TTC549 (cell line): ENCODE data around the gene ATP6V1F.

Experiments
- FAIRE-seq: peaks from 2 replicates; lab custom pipeline; 2012; peaks lifted over from hg19 to GRCh38; lab: Jason Lieb, UNC

Gene ATP6V1F

GRCh38 chr7:128869138-128869943 lies 6.7 kb downstream of the ATP6V1F start:
- no peak for FAIRE-seq

- no peak for FAIRE-seq
Measured at GRCh38 chr7:128869944-128870285, 7.3 kb downstream of the ATP6V1F start.

- FAIRE-seq: no peak
Measured at GRCh38 chr7:128871050-128871449, 8.4 kb downstream of the ATP6V1F start.

- no peak for FAIRE-seq
Measured at GRCh38 chr7:128872394-128872824, 9.8 kb downstream of the ATP6V1F start.

GRCh38 chr7:128873234-128873633 lies 10.6 kb downstream of the ATP6V1F start:
- FAIRE-seq: no peak

GRCh38 chr7:128874140-128875031 lies 11.7 kb downstream of the ATP6V1F start:
- no peak for FAIRE-seq

GRCh38 chr7:128875523-128875948 lies 12.9 kb downstream of the ATP6V1F start:
- no peak for FAIRE-seq

- no peak for FAIRE-seq
Measured at GRCh38 chr7:128876127-128876526, 13.5 kb downstream of the ATP6V1F start.

GRCh38 chr7:128876586-128876977 lies 13.9 kb downstream of the ATP6V1F start:
- no peak for FAIRE-seq

- no peak for FAIRE-seq
Measured at GRCh38 chr7:128876978-128877755, 14.5 kb downstream of the ATP6V1F start.

- no peak for FAIRE-seq
Measured at GRCh38 chr7:128877756-128878120, 15.1 kb downstream of the ATP6V1F start.

GRCh38 chr7:128878226-128879105 lies 15.8 kb downstream of the ATP6V1F start:
- FAIRE-seq: no peak

GRCh38 chr7:128879461-128879938 lies 16.8 kb downstream of the ATP6V1F start:
- no peak for FAIRE-seq

- no peak for FAIRE-seq
Measured at GRCh38 chr7:128879939-128880746, 17.5 kb downstream of the ATP6V1F start.

- FAIRE-seq: no peak
Measured at GRCh38 chr7:128880791-128881457, 18.3 kb downstream of the ATP6V1F start.

GRCh38 chr7:128881458-128882125 lies 18.9 kb downstream of the ATP6V1F start:
- no peak for FAIRE-seq

- FAIRE-seq: no peak
Measured at GRCh38 chr7:128882134-128882533, 19.5 kb downstream of the ATP6V1F start.

- FAIRE-seq: no peak
Measured at GRCh38 chr7:128883622-128884448, 21.2 kb downstream of the ATP6V1F start.
